Stimulated activated CD4-positive, alpha-beta T cell treated with anti-CD3 and anti-CD28 coated beads, Interleukin-12 subunit alpha, Interleukin-12 subunit beta, amount 100 ng/mL, for 24 hours (primary cell): ENCODE measurements around the gene KICS2.

Experiments
- DNase-seq, 2 experiments: peaks; one replicate each; pipeline ENCODE4 v3.0.0-alpha.2; 2020; ENCODE audit warnings: low read depth in 2 of 2

KICS2 gene

DNA sequence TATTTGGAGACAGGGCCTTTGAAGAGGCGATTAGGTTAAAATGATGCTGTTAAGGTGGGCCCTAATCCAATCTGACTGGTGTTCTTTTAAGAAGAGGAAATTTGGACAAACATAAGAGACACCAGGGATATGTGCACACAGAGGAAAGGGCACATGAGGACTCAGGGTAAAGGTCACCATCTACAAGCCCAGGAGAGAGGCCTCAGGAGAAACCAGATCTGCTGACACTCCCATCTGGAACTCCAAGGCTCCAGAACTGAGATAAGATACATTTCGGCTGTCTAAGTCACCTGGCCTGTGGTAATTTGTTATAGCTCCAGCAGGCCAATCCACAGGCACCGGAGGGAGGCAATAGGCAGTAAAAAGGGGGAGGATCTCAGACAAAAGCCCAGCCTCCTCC lies 48.6 kb downstream of the KICS2 start:
- DNase-seq, result no peak
